GM18873 (cell line): ENCODE data around the gene GDPD5.

ENCODE experiments used
- ATAC-seq: cut with Tn5 transposase; IDR thresholded peaks from one replicate; pipeline ENCODE4 v1.9.1; 2021; ENCODE audit warnings: mild to moderate bottlenecking, moderate library complexity, moderate number of reproducible peaks; ENCODE audit not compliant: unreplicated experiment, low FRiP score

Gene GDPD5

GRCh38 chr11:75525433-75526191 is at the start of gene GDPD5:
Gene GDPD5 (minus strand): TSS chr11:75525941. CDS start chr11:75477735, 48,206 bp downstream.
- ATAC-seq, result no peak

GRCh38 chr11:75574698-75575602 is 49.2 kb upstream of the GDPD5 start:
- no peak for ATAC-seq

GRCh38 chr11:75572744-75573143 is 47.0 kb upstream of the GDPD5 start:
- no peak for ATAC-seq

GRCh38 chr11:75571625-75572024 is 45.9 kb upstream of the GDPD5 start:
- no peak for ATAC-seq

- no peak for ATAC-seq
Measured at GRCh38 chr11:75570559-75571139, 44.9 kb upstream of the GDPD5 start.

- no peak for ATAC-seq
Measured at GRCh38 chr11:75568616-75569219, 43.0 kb upstream of the GDPD5 start.

GRCh38 chr11:75567971-75568370 is 42.2 kb upstream of the GDPD5 start:
- no peak for ATAC-seq

GRCh38 chr11:75566763-75567279 is 41.1 kb upstream of the GDPD5 start:
- ATAC-seq, result no peak

GRCh38 chr11:75565916-75566762 is 40.4 kb upstream of the GDPD5 start:
- ATAC-seq, result no peak

- no peak for ATAC-seq
Measured at GRCh38 chr11:75565221-75565814, 39.6 kb upstream of the GDPD5 start.

- no peak for ATAC-seq
Measured at GRCh38 chr11:75563978-75564552, 38.3 kb upstream of the GDPD5 start.

GRCh38 chr11:75563501-75563977 is 37.8 kb upstream of the GDPD5 start:
- no peak for ATAC-seq

GRCh38 chr11:75562836-75563484 is 37.2 kb upstream of the GDPD5 start:
- no peak for ATAC-seq

GRCh38 chr11:75562048-75562835 is 36.5 kb upstream of the GDPD5 start, which contains the start of gene SERPINH1:
Gene SERPINH1 (plus strand): TSS chr11:75562253. CDS start chr11:75566350, 4,097 bp downstream.
- ATAC-seq, result no peak

- no peak for ATAC-seq
Measured at GRCh38 chr11:75561426-75562047, 35.8 kb upstream of the GDPD5 start.

- ATAC-seq, result no peak
Measured at GRCh38 chr11:75560644-75561043, 34.9 kb upstream of the GDPD5 start.
